Measurements from ENCODE around the gene SLC25A21. TPM values are rescaled to one million over a fixed set of nuclear protein-coding genes. Genes with fewer than 3 reads are reported as not detected.

SLC25A21 gene
- total RNA-seq, 2 experiments from 2014 or later, result not detected

DNA sequence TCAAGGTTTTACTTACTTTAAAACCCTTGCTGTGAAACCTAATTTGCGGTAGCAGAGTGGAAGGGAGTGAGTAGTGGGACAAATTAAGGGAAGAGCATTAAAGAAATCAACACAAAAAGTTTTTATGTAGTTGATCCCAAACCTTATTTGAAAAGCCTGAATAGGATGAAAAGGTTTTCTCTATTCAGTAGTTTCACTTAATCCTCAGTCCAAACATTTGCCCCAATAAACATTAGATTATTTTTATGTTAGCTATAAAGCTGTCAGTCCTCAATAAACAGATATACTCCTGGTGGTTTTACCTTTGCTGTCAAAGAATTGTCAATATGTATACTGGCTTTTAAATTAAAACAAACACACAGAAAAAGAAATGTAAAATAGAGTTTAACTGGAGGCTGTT, 374.8 kb downstream of the SLC25A21 start:
- ATAC-seq (ENCODE audit: poor library complexity) (no peak), DNase-seq (no peak)
- H3K27ac Mint-ChIP-seq, result no peak overlapping the region
- H3K27me3 Mint-ChIP-seq, result no peaks in the 10 kb centered on the region
- no peak overlapping the region for H3K4me3 Mint-ChIP-seq
- H3K9me3 Mint-ChIP-seq, result no peaks in the 10 kb centered on the region
- H3K36me3 Mint-ChIP-seq (ENCODE audit: low read depth), result no peaks in the 10 kb centered on the region
- H3K4me3 ChIP-seq (ENCODE audit: low read length), result no peak overlapping the region
- TF ChIP-seq, protein P1, sequence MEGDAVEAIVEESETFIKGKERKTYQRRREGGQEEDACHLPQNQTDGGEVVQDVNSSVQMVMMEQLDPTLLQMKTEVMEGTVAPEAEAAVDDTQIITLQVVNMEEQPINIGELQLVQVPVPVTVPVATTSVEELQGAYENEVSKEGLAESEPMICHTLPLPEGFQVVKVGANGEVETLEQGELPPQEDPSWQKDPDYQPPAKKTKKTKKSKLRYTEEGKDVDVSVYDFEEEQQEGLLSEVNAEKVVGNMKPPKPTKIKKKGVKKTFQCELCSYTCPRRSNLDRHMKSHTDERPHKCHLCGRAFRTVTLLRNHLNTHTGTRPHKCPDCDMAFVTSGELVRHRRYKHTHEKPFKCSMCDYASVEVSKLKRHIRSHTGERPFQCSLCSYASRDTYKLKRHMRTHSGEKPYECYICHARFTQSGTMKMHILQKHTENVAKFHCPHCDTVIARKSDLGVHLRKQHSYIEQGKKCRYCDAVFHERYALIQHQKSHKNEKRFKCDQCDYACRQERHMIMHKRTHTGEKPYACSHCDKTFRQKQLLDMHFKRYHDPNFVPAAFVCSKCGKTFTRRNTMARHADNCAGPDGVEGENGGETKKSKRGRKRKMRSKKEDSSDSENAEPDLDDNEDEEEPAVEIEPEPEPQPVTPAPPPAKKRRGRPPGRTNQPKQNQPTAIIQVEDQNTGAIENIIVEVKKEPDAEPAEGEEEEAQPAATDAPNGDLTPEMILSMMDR (IDR thresholded peaks at IDR 0.05), result no peak
- no peaks in the 10 kb centered on the region for H3K36me3 ChIP-seq (ENCODE audit: insufficient read depth, low read length)
- POLR2A ChIA-PET, result no interaction called here
- intact Hi-C loops (cut with DNase I, micrococcal nuclease), result no loop called here
- H3K4me1 ChIP-seq (ENCODE audit: insufficient read depth, low read length), result no peaks in the 10 kb centered on the region
- CTCF ChIA-PET, result no interaction called here
- H3K27ac ChIP-seq (ENCODE audit: low read depth in 1 of 2, low read length in 2 of 2), result no peak overlapping the region
- no peaks in the 10 kb centered on the region for H3K4me1 Mint-ChIP-seq (ENCODE audit: low read depth)
- H3K27me3 ChIP-seq (ENCODE audit: control insufficient read depth in 1 of 2, insufficient read depth in 2 of 2, low read length in 2 of 2), result no peaks in the 10 kb centered on the region
- H3K9me3 ChIP-seq (ENCODE audit: control insufficient read depth in 1 of 2, insufficient read depth in 1 of 2, low read length in 2 of 2), result no peaks in the 10 kb centered on the region

DNA sequence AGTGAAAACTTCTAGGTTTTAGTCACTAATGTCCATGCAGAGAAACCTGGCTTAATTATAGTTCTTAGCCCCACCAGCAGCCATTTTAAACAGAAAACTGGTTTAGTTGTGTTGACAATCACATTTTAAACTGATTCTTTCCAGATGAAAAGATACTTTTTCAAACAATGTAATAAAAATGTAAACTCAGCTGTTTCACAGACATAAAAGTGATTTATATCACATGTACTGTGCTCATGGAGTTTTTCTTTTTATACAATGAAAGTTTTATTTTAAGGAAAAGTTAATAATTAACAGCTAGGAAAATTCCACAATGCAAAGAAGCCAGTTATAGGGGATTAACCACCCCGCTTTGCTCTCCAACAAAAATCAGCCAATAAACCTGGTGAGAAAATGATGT, 381.0 kb downstream of the SLC25A21 start:
- H3K36me3 Mint-ChIP-seq (ENCODE audit: low read depth), result no peaks in the 10 kb centered on the region
- Histone ChIP-seq H3K4me1 (ENCODE audit: insufficient read depth, low read length) (no peaks in the 10 kb centered on the region), H3K9me3 (ENCODE audit: control insufficient read depth in 1 of 2, insufficient read depth in 1 of 2, low read length in 2 of 2) (no peaks in the 10 kb centered on the region), H3K27ac (ENCODE audit: low read depth in 1 of 2, low read length in 2 of 2) (no peak overlapping the region), H3K27me3 (ENCODE audit: control insufficient read depth in 1 of 2, insufficient read depth in 2 of 2, low read length in 2 of 2) (no peaks in the 10 kb centered on the region), H3K4me3 (ENCODE audit: low read length) (no peak overlapping the region), H3K36me3 (ENCODE audit: insufficient read depth, low read length) (no peaks in the 10 kb centered on the region)
- DNase-seq (no peak), ATAC-seq (ENCODE audit: poor library complexity) (no peak)
- no peak overlapping the region for H3K4me3 Mint-ChIP-seq
- intact Hi-C loops (cut with DNase I, micrococcal nuclease), result no loop called here
- H3K9me3 Mint-ChIP-seq, result no peaks in the 10 kb centered on the region
- H3K27me3 Mint-ChIP-seq, result no peaks in the 10 kb centered on the region
- H3K4me1 Mint-ChIP-seq (ENCODE audit: low read depth), result no peaks in the 10 kb centered on the region
- ChIA-PET CTCF (no interaction called here), POLR2A (no interaction called here)
- no peak overlapping the region for H3K27ac Mint-ChIP-seq
- TF ChIP-seq, protein P1 (IDR thresholded peaks at IDR 0.05), result no peak

DNA sequence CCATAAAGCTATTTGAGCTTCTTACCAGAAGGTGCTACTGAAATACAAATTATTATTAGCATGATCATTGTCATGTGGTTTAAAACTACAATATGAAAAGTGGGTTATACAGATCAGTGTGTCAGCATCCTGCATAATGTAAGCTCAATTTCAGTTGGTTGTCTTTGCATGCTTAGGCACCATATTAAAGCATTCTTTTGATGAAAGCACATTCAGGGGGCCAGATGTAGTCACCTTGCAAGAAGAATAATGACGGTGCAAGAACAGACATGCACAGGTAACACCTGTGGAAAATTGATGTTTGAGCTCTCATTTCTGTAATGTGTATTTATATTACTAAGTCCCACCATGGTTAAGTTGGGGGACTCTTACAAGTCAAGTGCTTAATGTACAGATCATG, 386.9 kb downstream of the SLC25A21 start:
- Histone ChIP-seq H3K4me1 (ENCODE audit: insufficient read depth, low read length) (no peaks in the 10 kb centered on the region), H3K9me3 (ENCODE audit: control insufficient read depth in 1 of 2, insufficient read depth in 1 of 2, low read length in 2 of 2) (no peaks in the 10 kb centered on the region), H3K27me3 (ENCODE audit: control insufficient read depth in 1 of 2, insufficient read depth in 2 of 2, low read length in 2 of 2) (no peaks in the 10 kb centered on the region), H3K36me3 (ENCODE audit: insufficient read depth, low read length) (no peaks in the 10 kb centered on the region), H3K27ac (ENCODE audit: low read depth in 1 of 2, low read length in 2 of 2) (no peak overlapping the region), H3K4me3 (ENCODE audit: low read length) (no peak overlapping the region)
- DNase-seq (no peak), ATAC-seq (ENCODE audit: poor library complexity) (no peak)
- ChIA-PET CTCF (no interaction called here), POLR2A (no interaction called here)
- TF ChIP-seq, protein P1 (IDR thresholded peaks at IDR 0.05), result no peak
- Mint-ChIP-seq H3K4me3 (no peak overlapping the region), H3K36me3 (ENCODE audit: low read depth) (no peaks in the 10 kb centered on the region), H3K27ac (no peak overlapping the region), H3K9me3 (peaks cover 10% of the 10 kb centered on the region), H3K4me1 (ENCODE audit: low read depth) (no peaks in the 10 kb centered on the region), H3K27me3 (no peaks in the 10 kb centered on the region)
- intact Hi-C loops (cut with DNase I, micrococcal nuclease), result no loop called here

Measured in CD4-positive, alpha-beta T cell (primary cell).